ENCODE results near the gene MISFA.
A peak's percentile ranks its signal among the peaks of the same experiment; 100 is the strongest.

Gene MISFA

DNA sequence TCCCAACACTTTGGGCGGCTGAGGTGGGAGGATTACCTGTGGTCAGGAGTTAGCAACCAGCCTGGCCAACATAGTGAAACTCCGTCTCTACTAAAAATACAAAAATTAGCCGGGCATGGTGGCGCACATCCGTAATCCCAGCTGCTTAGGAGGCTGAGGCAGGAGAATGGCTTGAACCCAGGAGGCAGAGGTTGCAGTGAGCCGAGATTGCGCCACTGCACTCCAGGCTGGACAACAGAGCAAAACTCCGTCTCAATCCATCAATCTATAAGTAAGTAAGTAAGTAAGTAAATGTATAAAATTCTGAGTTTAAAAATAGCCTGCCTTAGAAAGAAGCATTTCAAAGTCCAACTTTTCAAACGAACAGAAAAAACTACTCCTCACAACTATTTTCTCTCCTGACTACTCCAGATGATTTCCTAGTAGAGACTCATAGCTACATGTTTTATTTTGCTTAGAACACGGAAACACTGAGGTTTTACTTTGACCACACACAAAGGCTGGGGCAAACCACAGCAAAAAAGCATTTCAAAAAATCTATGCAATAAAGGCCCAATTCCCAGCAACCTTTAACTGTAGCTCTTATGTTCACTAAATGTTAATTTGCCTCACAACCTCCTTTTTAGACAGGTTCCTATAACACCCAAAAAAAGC, 18.2 kb downstream of the MISFA start:
- Histone ChIP-seq H3K27me3 (ENCODE audit: insufficient read depth, poor library complexity, severe bottlenecking) (no peaks in the 10 kb centered on the region), H3K27ac (replicated peaks) (peak overlapping the region; percentile 44), H3K4me3 (replicated peaks; ENCODE audit: insufficient read depth, low read length) (no peak overlapping the region)
- TF ChIP-seq, protein P1, sequence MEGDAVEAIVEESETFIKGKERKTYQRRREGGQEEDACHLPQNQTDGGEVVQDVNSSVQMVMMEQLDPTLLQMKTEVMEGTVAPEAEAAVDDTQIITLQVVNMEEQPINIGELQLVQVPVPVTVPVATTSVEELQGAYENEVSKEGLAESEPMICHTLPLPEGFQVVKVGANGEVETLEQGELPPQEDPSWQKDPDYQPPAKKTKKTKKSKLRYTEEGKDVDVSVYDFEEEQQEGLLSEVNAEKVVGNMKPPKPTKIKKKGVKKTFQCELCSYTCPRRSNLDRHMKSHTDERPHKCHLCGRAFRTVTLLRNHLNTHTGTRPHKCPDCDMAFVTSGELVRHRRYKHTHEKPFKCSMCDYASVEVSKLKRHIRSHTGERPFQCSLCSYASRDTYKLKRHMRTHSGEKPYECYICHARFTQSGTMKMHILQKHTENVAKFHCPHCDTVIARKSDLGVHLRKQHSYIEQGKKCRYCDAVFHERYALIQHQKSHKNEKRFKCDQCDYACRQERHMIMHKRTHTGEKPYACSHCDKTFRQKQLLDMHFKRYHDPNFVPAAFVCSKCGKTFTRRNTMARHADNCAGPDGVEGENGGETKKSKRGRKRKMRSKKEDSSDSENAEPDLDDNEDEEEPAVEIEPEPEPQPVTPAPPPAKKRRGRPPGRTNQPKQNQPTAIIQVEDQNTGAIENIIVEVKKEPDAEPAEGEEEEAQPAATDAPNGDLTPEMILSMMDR (IDR thresholded peaks at IDR 0.05; ENCODE audit: insufficient read depth, low read length), result no peak
- TF ChIP-seq, protein P2, sequence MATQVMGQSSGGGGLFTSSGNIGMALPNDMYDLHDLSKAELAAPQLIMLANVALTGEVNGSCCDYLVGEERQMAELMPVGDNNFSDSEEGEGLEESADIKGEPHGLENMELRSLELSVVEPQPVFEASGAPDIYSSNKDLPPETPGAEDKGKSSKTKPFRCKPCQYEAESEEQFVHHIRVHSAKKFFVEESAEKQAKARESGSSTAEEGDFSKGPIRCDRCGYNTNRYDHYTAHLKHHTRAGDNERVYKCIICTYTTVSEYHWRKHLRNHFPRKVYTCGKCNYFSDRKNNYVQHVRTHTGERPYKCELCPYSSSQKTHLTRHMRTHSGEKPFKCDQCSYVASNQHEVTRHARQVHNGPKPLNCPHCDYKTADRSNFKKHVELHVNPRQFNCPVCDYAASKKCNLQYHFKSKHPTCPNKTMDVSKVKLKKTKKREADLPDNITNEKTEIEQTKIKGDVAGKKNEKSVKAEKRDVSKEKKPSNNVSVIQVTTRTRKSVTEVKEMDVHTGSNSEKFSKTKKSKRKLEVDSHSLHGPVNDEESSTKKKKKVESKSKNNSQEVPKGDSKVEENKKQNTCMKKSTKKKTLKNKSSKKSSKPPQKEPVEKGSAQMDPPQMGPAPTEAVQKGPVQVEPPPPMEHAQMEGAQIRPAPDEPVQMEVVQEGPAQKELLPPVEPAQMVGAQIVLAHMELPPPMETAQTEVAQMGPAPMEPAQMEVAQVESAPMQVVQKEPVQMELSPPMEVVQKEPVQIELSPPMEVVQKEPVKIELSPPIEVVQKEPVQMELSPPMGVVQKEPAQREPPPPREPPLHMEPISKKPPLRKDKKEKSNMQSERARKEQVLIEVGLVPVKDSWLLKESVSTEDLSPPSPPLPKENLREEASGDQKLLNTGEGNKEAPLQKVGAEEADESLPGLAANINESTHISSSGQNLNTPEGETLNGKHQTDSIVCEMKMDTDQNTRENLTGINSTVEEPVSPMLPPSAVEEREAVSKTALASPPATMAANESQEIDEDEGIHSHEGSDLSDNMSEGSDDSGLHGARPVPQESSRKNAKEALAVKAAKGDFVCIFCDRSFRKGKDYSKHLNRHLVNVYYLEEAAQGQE (IDR thresholded peaks at IDR 0.05; ENCODE audit: insufficient replicate concordance, low read depth), result no peak
- no peak for TF ChIP-seq SPI1 (IDR thresholded peaks at IDR 0.05; ENCODE audit: borderline replicate concordance, low read depth)
- no peak for TF ChIP-seq GABPA (IDR thresholded peaks at IDR 0.05; ENCODE audit: low read depth)
- no peak for TF ChIP-seq POLR2AphosphoS5 (IDR thresholded peaks at IDR 0.05; ENCODE audit: low read depth)
- DNase-seq (ENCODE audit: low read depth in 1 of 2, low spot score in 1 of 2), result peak in 1 of 2 experiments; percentile 56

DNA sequence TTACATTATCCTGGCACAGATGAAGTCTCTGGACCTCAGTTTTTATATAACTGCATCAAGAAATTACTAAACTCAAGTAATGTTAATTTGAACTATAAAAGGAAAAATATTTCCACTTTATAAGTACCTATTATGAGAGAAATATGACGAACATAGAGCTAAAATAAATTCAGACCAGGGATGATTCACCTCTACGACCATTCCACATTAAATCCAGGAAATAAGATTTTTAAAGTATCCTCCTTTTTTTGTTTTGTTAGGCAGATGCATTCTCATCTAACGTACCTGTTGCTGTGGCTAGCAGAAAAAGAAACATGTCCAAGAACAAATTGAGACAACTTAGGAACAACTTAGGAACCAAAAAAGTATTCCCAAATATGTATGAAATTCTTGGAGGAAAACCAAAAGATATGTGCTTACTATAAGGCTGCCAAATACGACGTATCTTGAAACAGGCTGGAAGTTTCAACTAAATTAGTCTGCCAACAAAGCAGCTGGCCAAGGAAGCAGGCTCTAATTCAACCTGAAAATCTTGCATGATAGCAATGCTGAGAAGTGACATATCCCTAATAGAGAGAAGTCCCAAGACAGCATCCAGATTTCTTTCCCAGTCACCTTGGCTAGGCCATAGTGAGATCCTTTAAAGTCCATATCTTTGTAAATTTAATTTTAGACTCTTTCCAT, 18.9 kb downstream of the MISFA start:
- Histone ChIP-seq H3K4me3 (replicated peaks; ENCODE audit: insufficient read depth, low read length) (no peak overlapping the region), H3K27ac (replicated peaks) (peak overlapping the region; percentile 44), H3K27me3 (ENCODE audit: insufficient read depth, poor library complexity, severe bottlenecking) (no peaks in the 10 kb centered on the region)
- TF ChIP-seq, protein P2 (IDR thresholded peaks at IDR 0.05; ENCODE audit: insufficient replicate concordance, low read depth), result no peak
- no peak for TF ChIP-seq POLR2AphosphoS5 (IDR thresholded peaks at IDR 0.05; ENCODE audit: low read depth)
- DNase-seq (ENCODE audit: low read depth in 1 of 2, low spot score in 1 of 2), result no peak

DNA sequence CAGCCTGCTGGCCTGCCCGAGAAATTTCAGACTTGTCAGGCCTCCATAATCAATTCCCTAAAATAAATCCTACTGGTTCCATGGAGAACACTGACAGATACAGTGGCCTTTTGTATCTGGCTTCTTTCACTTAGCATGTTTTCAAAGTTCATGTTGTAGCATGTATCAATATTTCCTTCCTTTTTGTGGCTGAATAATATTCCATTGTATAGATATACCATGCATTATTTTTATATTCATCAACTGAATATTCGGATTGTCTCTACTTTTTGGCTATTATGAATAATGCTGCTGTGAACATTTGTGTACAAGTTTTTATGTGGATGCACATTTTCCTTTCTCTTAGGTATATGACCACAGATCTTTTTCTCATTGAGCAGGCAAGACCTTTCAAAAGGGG, 24.1 kb downstream of the MISFA start:
- Histone ChIP-seq H3K27me3 (ENCODE audit: insufficient read depth, poor library complexity, severe bottlenecking) (no peaks in the 10 kb centered on the region), H3K27ac (replicated peaks) (no peak overlapping the region)
- TF ChIP-seq, protein P2 (IDR thresholded peaks at IDR 0.05; ENCODE audit: insufficient replicate concordance, low read depth), result no peak
- TF ChIP-seq GABPA (IDR thresholded peaks at IDR 0.05; ENCODE audit: low read depth), result no peak
- TF ChIP-seq, protein P1 (IDR thresholded peaks at IDR 0.05; ENCODE audit: insufficient read depth, low read length), result no peak
- no peak for TF ChIP-seq SPI1 (IDR thresholded peaks at IDR 0.05; ENCODE audit: borderline replicate concordance, low read depth)
- TF ChIP-seq POLR2AphosphoS5 (IDR thresholded peaks at IDR 0.05; ENCODE audit: low read depth), result no peak

More for the DNA sequence above, 24.1 kb downstream of the MISFA start:
- no peak overlapping the region for H3K4me3 ChIP-seq (replicated peaks; ENCODE audit: insufficient read depth, low read length)
- DNase-seq (ENCODE audit: low read depth in 1 of 2, low spot score in 1 of 2), result no peak
